Measurements from ENCODE around the gene PRKCB. TPM values are rescaled to one million over a fixed set of nuclear protein-coding genes. Genes with fewer than 3 reads are reported as not detected.
"Not testable (repeated sequence)": the region's sequence is repeated elsewhere in the genome, so short reads cannot be mapped to it uniquely, and the experiment has no call there.

Gene PRKCB
- total RNA-seq, 1 donor from 2014 or later: 0.38 TPM

GRCh38 chr16:24146518-24146917, 310.7 kb downstream of the PRKCB start:
- TF ChIP-seq CTCF (IDR thresholded peaks at IDR 0.05; ENCODE audit: unreplicated experiment): no peak
- Mint-ChIP-seq H3K27ac (no peak overlapping the region), H3K4me3 (no peak overlapping the region), H3K9me3 (no peaks in the 10 kb centered on the region), H3K36me3 (no peaks in the 10 kb centered on the region), H3K27me3 (ENCODE audit: low read depth) (peaks cover 8% of the 10 kb centered on the region), H3K4me1 (peaks cover 3% of the 10 kb centered on the region)
- no peak for DNase-seq (ENCODE audit: low spot score in 2 of 2, unreplicated experiment in 2 of 2)

GRCh38 chr16:24149102-24149501, 313.3 kb downstream of the PRKCB start:
- Mint-ChIP-seq H3K9me3 (no peaks in the 10 kb centered on the region), H3K4me3 (no peak overlapping the region), H3K27ac (no peak overlapping the region), H3K27me3 (ENCODE audit: low read depth) (peaks cover 10% of the 10 kb centered on the region), H3K4me1 (peaks cover 3% of the 10 kb centered on the region), H3K36me3 (no peaks in the 10 kb centered on the region)
- DNase-seq (ENCODE audit: low spot score in 2 of 2, unreplicated experiment in 2 of 2): no peak
- TF ChIP-seq CTCF (IDR thresholded peaks at IDR 0.05; ENCODE audit: unreplicated experiment): no peak

GRCh38 chr16:24150282-24150681, 314.5 kb downstream of the PRKCB start:
- Mint-ChIP-seq H3K36me3 (no peaks in the 10 kb centered on the region), H3K27ac (no peak overlapping the region), H3K4me1 (peaks cover 3% of the 10 kb centered on the region), H3K4me3 (no peak overlapping the region), H3K9me3 (no peaks in the 10 kb centered on the region), H3K27me3 (ENCODE audit: low read depth) (peaks cover 5% of the 10 kb centered on the region)
- no peak for TF ChIP-seq CTCF (IDR thresholded peaks at IDR 0.05; ENCODE audit: unreplicated experiment)
- DNase-seq (ENCODE audit: low spot score in 2 of 2, unreplicated experiment in 2 of 2): no peak

- TF ChIP-seq CTCF (IDR thresholded peaks at IDR 0.05; ENCODE audit: unreplicated experiment): no peak
- Mint-ChIP-seq H3K9me3 (no peaks in the 10 kb centered on the region), H3K36me3 (no peaks in the 10 kb centered on the region), H3K27ac (no peak overlapping the region), H3K27me3 (ENCODE audit: low read depth) (peaks cover 6% of the 10 kb centered on the region), H3K4me3 (no peak overlapping the region), H3K4me1 (peaks cover 3% of the 10 kb centered on the region)
- no peak for DNase-seq (ENCODE audit: low spot score in 2 of 2, unreplicated experiment in 2 of 2)
Measured at GRCh38 chr16:24151482-24151939, 315.7 kb downstream of the PRKCB start.

GRCh38 chr16:24152048-24152447, 316.3 kb downstream of the PRKCB start:
- H3K36me3 Mint-ChIP-seq; H3K27me3 Mint-ChIP-seq (ENCODE audit: low read depth); H3K4me1 Mint-ChIP-seq; H3K27ac Mint-ChIP-seq; H3K4me3 Mint-ChIP-seq; DNase-seq (ENCODE audit: low spot score in 2 of 2, unreplicated experiment in 2 of 2); H3K9me3 Mint-ChIP-seq: not testable (repeated sequence)

- no peak for DNase-seq (ENCODE audit: low spot score in 2 of 2, unreplicated experiment in 2 of 2)
- Mint-ChIP-seq H3K27me3 (ENCODE audit: low read depth) (peaks cover 8% of the 10 kb centered on the region), H3K9me3 (no peaks in the 10 kb centered on the region), H3K27ac (no peak overlapping the region), H3K4me1 (peaks cover 3% of the 10 kb centered on the region), H3K36me3 (no peaks in the 10 kb centered on the region), H3K4me3 (no peak overlapping the region)
- no peak for TF ChIP-seq CTCF (IDR thresholded peaks at IDR 0.05; ENCODE audit: unreplicated experiment)
Measured at GRCh38 chr16:24152826-24153225, 317.0 kb downstream of the PRKCB start.

Data from mesothelial cell of epicardium (in vitro differentiated cells).